ENCODE measurements around the gene PCDHB8.
A peak's percentile ranks its signal among the peaks of the same experiment; 100 is the strongest.
"Not testable (repeated sequence)": the region's sequence is repeated elsewhere in the genome, so short reads cannot be mapped to it uniquely, and the experiment has no call there.

PCDHB8 gene

DNA sequence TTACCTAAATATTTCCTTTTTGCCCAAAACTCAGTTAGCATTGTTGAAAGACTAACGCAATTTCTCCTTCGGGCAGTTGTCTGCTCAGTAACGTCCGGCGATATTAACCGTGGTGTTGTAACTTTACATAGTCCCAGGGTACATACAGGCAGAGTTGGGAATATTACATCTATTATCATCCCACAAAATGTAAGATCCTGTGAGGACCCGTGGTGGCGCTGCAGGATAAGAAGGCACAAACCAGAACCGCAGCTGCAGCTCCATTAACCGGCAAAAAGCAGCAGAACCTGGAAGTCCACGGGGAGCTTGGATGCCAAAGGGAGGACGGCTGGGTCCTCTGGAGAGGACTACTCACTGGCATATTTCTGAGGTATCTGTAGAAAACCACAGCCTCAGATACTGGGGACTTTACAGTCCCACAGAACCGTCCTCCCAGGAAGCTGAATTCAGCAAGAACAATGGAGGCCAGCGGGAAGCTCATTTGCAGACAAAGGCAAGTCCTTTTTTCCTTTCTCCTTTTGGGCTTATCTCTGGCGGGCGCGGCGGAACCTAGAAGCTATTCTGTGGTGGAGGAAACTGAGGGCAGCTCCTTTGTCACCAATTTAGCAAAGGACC lies at the start of gene PCDHB8:
Gene PCDHB8 (plus strand): TSS at position 214 of the 615 bp plus-strand sequence. CDS start 245 bp downstream, at position 459.
- DNase-seq, result not testable (repeated sequence)

DNA sequence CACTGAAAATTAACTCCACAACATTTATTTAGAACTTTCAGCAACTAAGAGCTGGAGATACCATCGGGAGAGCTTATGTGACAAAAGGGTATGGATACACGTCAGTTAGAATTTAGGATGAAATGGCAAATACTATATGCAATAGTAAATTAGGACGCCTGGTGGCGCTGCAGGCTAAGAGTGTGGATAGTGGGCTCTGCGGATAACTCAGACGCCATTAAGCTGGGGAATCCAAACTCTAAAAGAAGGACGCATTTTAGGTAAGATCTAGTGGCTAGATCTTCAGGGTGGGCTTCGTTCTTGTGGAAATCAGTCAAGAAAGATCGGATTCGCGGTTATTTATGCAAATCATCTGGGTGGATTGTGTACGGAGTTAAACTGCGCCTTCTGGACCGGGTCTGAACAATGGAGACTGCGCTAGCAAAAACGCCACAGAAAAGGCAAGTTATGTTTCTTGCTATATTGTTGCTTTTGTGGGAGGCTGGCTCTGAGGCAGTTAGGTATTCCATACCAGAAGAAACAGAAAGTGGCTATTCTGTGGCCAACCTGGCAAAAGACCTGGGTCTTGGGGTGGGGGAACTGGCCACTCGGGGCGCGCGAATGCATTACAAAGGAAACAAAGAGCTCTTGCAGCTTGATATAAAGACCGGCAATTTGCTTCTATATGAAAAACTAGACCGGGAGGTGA lies 42.4 kb upstream of the PCDHB8 start, which contains the start of gene PCDHB5:
Gene PCDHB5 (plus strand): TSS at position 177 of the 688 bp plus-strand sequence. CDS start 229 bp downstream, at position 406.
- no peak for DNase-seq

DNA sequence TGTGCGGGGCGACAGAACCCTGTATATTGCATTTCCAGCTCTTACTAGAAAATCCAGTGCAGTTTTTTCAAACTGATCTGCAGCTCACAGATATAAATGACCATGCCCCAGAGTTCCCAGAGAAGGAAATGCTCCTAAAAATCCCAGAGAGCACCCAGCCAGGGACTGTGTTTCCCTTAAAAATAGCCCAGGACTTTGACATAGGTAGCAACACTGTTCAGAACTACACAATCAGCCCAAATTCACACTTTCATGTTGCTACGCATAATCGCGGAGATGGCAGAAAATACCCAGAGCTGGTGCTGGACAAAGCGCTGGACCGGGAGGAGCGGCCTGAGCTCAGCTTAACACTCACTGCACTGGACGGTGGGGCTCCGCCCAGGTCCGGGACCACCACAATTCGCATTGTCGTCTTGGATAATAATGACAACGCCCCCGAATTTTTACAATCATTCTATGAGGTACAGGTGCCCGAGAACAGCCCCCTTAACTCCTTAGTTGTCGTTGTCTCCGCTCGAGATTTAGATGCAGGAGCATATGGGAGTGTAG lies 41.8 kb upstream of the PCDHB8 start:
- no peak for DNase-seq

DNA sequence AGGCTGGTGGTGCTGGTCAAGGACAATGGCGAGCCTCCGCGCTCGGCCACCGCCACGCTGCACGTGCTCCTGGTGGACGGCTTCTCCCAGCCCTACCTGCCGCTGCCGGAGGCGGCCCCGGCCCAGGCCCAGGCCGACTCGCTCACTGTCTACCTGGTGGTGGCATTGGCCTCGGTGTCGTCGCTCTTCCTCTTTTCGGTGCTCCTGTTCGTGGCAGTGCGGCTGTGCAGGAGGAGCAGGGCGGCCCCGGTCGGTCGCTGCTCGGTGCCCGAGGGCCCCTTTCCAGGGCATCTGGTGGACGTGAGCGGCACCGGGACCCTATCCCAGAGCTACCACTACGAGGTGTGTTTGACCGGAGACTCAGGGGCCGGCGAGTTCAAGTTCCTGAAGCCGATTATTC lies 40.2 kb upstream of the PCDHB8 start:
- not testable (repeated sequence) for DNase-seq

DNA sequence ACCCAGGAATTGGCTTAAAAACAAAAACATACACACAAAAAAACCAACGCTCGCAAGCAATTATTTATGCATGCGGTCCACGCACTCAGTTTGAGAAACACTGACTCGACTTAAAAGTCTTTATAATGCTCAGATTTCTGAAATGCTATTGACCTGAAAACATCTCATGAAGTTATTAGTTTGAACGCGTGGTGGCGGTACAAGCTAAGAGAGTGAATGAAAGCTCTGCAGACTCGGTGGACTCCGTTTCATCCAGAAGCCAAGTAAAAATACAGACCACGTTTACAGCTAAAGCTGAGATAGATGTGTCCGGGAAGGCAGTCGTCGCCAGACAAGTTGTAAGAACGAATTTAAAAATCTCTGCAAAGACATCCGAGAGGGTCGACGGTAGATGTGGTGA lies 27.8 kb upstream of the PCDHB8 start, which contains the start of gene PCDHB6:
Gene PCDHB6 (plus strand): TSS at position 246 of the 400 bp plus-strand sequence. CDS start 201 bp downstream, outside the sequence.
- DNase-seq, result no peak

DNA sequence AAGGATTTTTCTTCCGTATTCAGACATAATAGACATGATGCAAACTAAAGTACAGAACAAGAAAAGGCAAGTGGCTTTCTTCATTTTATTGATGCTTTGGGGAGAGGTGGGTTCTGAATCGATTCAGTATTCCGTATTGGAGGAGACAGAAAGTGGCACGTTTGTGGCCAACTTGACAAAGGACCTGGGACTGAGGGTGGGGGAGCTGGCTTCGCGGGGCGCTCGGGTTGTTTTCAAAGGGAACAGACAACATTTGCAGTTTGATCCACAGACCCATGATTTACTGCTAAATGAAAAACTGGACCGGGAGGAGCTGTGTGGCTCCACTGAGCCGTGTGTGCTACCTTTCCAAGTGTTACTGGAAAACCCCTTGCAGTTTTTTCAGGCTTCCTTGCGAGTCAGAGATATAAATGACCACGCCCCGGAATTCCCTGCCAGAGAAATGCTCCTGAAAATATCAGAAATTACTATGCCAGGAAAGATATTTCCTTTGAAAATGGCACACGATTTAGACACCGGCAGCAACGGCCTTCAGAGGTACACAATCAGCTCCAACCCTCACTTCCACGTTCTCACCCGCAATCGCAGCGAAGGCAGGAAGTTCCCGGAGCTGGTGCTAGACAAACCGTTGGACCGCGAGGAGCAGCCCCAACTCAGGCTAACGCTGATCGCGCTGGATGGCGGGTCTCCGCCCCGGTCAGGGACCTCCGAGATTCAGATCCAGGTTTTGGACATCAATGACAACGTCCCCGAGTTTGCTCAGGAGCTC lies 27.2 kb upstream of the PCDHB8 start:
- DNase-seq, result no peak

DNA sequence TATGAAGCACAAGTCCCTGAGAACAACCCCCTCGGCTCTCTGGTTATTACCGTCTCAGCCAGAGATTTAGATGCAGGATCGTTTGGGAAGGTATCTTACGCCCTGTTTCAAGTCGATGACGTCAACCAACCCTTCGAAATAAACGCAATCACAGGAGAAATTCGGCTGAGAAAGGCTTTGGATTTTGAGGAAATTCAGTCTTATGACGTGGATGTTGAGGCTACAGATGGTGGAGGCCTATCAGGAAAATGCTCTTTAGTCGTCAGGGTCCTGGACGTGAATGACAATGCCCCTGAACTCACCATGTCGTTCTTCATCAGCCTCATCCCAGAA lies 26.6 kb upstream of the PCDHB8 start:
- DNase-seq, result no peak

DNA sequence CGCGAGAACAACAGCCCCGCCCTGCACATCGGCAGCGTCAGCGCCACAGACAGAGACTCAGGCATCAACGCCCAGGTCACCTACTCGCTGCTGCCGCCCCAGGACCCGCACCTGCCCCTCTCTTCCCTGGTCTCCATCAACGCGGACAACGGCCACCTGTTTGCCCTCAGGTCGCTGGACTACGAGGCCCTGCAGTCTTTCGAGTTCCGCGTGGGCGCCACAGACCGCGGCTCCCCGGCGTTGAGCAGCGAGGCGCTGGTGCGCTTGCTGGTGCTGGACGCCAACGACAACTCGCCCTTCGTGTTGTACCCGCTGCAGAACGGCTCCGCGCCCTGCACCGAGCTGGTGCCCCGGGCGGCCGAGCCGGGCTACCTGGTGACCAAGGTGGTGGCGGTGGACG lies 26.0 kb upstream of the PCDHB8 start:
- not testable (repeated sequence) for DNase-seq

DNA sequence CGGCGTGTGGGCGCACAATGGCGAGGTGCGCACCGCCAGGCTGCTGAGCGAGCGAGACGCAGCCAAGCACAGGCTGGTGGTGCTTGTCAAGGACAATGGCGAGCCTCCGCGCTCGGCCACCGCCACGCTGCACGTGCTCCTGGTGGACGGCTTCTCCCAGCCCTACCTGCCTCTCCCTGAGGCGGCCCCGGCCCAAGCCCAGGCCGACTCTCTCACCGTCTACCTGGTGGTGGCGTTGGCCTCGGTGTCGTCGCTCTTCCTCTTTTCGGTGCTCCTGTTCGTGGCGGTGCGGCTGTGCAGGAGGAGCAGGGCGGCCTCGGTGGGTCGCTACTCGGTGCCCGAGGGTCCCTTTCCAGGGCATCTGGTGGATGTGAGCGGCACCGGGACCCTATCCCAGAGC lies 25.5 kb upstream of the PCDHB8 start:
- DNase-seq, result not testable (repeated sequence)

DNA sequence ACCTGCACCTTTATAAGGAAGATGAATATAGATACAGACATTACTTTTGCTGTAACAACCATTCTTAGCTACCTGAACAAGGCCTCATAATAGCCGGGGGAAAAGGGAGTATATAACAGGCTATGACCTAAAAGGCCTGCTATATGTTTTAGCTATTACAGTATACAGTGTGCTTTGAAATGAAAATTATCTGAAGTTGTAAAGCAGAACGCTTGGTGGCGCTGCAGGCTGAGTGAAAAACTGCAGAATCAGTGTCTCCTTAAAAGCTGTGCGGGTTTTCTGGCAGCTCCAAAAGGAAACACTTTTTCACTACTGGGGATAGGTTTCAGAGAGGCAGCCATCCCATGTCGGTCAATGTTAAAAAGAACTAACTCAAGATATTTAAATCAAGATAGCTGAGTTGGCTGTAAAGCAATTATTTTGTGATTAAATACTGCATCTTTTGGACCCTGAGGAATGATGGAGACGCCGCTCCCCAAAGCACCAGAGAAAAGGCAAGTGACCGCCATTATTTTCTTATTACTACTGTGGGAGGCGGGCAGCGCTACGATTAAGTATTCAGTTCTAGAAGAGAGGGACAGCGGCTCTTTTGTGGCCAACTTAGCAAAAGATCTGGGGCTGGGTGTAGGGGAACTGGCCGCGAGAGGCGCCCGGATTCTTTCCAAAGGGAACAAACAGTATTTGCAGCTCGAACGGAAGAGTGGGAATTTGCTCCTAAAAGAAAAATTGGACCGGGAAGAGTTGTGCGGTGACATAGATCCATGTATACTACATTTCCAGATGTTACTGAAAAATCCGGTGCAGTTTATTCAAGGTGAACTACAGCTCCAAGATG lies 21.8 kb upstream of the PCDHB8 start:
- no peak for DNase-seq

DNA sequence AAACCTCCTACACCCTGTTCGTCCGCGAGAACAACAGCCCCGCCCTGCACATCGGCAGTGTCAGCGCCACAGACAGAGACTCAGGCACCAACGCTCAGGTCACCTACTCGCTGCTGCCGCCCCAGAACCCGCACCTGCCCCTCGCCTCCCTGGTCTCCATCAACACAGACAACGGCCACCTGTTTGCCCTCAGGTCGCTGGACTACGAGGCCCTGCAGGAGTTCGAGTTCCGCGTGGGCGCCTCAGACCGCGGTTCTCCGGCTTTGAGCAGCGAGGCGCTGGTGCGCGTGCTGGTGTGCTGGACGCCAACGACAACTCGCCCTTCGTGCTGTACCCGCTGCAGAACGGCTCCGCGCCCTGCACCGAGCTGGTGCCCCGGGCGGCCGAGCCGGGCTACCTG lies 20.2 kb upstream of the PCDHB8 start:
- DNase-seq, result not testable (repeated sequence)

DNA sequence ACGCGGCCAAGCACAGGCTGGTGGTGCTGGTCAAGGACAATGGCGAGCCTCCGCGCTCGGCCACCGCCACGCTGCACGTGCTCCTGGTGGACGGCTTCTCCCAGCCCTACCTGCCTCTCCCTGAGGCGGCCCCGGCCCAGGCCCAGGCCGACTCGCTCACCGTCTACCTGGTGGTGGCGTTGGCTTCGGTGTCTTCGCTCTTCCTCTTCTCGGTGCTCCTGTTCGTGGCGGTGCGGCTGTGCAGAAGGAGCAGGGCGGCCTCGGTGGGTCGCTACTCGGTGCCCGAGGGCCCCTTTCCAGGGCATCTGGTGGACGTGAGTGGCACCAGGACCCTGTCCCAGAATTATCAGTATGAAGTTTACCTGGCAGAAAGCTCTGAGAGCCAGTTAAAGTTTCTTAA lies 19.7 kb upstream of the PCDHB8 start:
- DNase-seq, result not testable (repeated sequence)

DNA sequence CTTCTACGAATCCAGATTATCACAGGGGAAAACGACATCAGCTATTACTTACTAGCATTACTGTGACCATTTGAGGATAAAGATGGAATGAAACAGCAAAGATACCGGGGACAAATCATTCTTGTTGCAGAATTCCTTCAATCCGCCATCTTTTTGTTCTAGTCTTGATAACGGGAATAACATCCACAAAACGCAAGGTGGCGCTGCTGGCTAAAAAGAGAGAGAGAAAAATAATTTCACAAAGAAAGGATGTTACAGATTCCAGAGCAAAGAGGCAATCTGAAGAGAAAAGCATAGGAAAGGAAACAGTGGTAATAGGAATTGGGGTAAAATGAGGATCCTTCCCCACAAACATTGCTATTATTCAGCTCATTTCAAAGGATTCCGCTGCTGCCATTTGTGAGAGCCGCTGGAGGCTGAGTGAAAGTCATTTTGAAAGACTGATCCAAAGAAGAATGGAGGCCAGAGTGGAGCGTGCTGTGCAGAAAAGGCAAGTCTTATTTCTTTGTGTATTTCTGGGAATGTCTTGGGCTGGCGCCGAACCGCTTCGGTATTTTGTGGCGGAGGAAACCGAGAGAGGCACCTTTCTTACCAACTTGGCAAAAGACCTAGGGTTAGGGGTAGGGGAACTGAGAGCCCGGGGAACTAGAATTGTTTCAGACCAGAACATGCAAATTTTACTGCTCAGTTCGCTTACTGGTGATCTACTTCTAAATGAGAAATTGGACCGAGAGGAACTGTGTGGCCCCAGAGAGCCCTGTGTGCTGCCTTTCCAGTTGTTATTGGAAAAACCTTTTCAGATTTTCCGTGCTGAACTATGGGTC lies 5.0 kb upstream of the PCDHB8 start, which contains the start of gene PCDHB7:
Gene PCDHB7 (plus strand): TSS at position 264 of the 824 bp plus-strand sequence. CDS start 192 bp downstream, at position 456.
- DNase-seq, result peak; percentile 21

DNA sequence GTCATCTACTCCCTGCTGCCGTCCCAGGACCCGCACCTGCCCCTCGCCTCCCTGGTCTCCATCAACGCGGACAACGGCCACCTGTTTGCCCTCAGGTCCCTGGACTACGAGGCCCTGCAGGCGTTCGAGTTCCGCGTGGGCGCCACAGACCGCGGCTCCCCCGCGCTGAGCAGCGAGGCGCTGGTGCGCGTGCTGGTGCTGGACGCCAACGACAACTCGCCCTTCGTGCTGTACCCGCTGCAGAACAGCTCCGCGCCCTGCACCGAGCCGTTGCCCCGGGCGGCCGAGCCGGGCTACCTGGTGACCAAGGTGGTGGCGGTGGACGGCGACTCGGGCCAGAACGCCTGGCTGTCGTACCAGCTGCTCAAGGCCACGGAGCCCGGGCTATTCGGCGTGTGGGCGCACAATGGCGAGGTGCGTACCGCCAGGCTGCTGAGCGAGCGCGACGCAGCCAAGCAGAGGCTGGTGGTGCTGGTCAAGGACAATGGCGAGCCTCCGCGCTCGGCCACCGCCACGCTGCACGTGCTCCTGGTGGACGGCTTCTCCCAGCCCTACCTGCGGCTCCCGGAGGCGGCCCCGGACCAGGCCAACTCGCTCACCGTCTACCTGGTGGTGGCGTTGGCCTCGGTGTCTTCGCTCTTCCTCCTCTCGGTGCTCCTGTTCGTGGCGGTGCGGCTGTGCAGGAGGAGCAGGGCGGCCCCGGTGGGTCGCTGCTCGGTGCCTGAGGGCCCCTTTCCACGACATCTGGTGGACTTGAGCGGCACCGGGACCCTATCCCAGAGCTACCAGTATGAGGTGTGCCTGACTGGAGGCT lies 3.1 kb upstream of the PCDHB8 start:
- DNase-seq, result not testable (repeated sequence)

DNA sequence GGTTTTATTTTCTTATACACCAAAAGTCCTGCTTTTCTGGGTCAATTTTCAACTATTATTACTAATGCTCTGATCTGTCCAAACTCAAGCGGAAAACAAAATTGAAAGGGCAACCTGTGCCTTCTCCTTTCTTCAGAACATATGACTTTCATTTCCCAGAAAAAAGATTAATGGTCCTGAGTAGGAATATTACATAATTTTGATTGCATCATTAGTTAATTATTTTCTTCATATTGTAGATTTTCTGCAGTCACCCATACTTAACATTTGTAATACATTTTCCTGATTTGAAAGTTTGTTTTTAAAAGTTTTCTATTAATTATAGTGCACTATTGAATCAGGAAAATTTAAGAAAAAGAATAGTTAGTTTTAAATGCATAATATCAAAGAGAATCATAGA lies 1.7 kb upstream of the PCDHB8 start:
- DNase-seq, result no peak

DNA sequence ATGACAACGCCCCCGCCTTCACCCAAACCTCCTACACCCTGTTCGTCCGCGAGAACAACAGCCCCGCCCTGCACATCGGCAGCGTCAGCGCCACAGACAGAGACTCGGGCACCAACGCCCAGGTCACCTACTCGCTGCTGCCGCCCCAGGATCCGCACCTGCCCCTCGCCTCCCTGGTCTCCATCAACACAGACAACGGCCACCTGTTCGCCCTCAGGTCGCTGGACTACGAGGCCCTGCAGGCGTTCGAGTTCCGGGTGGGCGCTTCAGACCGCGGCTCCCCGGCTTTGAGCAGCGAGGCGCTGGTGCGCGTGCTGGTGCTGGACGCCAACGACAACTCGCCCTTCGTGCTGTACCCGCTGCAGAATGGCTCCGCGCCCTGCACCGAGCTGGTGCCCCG lies 1.8 kb downstream of the PCDHB8 start:
- not testable (repeated sequence) for DNase-seq

DNA sequence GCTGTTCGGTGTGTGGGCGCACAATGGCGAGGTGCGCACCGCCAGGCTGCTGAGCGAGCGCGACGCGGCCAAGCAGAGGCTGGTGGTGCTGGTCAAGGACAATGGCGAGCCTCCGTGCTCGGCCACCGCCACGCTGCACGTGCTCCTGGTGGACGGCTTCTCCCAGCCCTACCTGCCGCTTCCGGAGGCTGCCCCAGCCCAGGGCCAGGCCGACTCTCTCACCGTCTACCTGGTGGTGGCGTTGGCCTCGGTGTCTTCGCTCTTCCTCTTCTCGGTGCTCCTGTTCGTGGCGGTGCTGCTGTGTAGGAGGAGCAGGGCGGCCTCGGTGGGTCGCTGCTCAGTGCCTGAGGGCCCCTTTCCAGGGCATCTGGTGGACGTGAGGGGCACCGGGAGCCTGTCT lies 2.3 kb downstream of the PCDHB8 start:
- DNase-seq, result not testable (repeated sequence)

DNA sequence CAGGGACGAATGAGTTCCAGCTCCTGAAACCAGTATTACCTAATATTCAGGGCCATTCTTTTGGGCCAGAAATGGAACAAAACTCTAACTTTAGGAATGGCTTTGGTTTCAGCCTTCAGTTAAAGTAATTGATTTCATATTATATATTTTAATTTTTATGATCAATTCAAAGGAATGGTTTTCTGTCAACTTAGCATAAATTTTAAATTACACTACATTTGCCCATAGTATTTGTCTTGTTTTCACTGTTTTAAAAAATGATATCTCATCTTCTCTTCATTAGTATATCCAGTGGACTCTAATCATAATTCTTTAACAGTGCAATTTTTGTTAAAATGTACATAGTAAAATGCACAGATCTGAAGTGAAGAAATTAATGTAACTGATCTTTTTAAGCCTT lies 2.7 kb downstream of the PCDHB8 start:
- no peak for DNase-seq

DNA sequence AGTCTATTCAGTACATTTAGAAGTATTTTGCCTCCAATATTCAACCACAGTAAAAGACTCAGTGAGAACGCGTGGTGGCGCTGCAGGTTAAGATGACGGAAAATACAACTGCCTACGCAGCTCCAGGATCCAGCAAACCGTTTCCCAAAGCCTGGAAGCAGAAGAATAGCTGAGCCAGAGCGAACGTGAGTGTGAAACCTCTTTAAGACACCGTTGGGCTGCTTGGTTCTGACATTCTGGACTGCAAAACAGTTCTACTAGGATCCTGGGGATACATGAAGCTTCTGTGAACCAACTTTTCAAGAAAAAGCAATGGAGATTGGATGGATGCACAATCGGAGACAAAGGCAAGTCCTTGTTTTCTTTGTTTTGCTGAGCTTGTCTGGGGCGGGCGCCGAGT lies 4.7 kb downstream of the PCDHB8 start, which contains the start of gene PCDHB16:
Gene PCDHB16 (plus strand): TSS at position 140 of the 400 bp plus-strand sequence. CDS start 173 bp downstream, at position 313.
- DNase-seq, result no peak

All from CD4-positive, alpha-beta T cell treated with Interleukin-17A for 4 hours (primary cell).